Stimulated activated CD4-positive, alpha-beta T cell treated with anti-CD3 and anti-CD28 coated beads, Interleukin-2, amount 100 ng/mL, for 24 hours (primary cell): Measurements from ENCODE around the gene F2R.
A peak's percentile ranks its signal among the peaks of the same experiment; 100 is the strongest.
"Not testable (repeated sequence)": the region's sequence is repeated elsewhere in the genome, so short reads cannot be mapped to it uniquely, and the experiment has no call there.

Source experiments
- DNase-seq, 2 donors: peaks; one replicate each; pipeline ENCODE4 v3.0.0-alpha.2; 2020

F2R gene

DNA sequence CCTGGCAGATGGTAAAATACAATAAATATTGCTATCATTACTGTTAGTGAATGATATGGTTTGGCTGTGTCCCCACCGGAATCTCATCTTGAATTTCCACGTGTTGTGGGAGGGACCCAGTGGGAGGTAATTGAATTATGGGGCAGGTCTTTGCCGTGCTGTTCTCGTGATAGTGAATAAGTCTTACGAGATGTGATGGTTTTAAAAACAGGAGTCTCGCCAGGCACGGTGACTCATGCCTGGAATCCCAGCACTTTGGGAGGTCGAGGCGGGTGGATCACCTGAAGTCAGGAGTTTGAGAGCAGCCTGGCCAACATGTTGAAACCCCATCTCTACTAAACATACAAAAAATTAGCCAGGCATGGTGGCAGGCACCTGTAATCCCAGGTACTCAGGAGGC lies 45.2 kb downstream of the F2R start:
- DNase-seq: peak in 1 of 2 donors; percentile 4

DNA sequence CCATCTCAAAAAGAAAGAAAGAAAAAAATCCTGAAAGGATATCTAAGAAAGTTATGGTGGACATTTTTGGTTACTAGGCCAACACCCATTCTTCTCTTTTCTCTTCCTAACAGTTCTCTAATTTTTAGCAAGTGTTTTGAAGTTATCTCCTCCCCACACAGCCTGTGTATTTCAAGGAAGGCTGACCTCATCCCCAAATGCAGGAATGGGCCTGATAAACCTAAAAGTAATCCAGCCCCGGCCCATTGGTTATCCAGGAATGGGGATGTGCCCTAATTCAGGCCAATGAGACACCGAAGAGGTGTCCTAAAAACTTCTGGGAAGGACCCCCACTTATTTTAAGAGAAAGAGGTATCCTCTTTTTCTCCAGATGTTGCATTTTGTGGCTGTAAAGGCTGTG lies 46.6 kb downstream of the F2R start:
- DNase-seq: peak in 1 of 2 donors; percentile 9

DNA sequence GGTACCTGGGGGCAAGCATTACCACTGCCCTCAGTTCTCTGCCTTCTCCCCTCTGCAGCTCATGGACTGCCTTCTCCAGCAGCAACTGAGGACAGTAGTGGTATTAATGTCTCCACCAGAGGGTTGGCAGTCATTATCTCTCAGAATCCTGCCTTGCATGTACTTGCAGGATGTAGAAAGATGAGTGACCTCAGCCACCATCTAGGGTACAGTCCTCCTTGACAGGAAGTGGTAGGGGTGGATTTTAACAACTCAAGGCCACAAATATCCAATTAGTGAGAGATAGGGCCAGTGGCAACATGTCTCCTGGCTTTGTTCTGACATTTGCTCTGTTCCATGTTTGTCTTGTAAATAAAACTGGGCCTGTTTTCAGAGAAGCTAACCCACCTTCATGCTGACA lies 47.2 kb downstream of the F2R start:
- DNase-seq: peak in 1 of 2 donors; percentile 9

DNA sequence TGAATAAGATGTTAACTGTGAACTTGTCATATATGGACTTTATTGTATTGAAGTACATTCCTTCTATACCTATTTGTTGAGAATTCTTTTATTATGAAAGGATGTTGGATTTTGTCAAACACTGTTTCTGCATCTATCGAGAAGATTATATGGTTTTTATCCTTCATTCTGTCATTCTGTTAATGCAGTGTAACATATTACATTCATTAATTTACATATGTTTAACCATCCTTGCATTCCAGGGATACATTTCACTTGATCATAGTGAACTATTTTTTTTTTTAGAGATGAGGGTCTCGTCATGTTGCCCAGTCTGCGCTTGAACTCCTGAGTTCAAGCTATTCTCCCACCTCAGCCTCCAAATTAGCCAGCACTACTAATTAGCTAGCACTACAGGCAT lies 48.4 kb downstream of the F2R start:
- no peak for DNase-seq

DNA sequence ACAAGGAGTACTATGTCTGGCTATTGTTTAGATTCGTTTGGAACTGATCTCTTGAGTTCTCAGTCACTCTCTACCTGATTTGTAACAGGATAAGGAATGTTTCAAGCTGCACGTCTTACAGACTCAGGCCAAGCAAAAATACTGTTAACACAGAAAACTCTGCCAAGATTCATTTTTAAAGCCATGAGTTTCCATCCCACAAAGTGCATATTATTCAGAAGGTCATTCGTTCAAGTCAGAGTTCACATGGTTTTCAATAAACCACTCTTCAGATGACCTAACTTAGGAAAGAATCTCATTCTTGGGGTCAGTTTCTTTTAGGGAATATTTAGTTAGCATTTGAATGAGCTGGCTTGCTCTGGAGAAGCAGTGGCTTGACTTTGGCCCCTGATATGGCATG lies 49.3 kb downstream of the F2R start:
- DNase-seq: no peak

DNA sequence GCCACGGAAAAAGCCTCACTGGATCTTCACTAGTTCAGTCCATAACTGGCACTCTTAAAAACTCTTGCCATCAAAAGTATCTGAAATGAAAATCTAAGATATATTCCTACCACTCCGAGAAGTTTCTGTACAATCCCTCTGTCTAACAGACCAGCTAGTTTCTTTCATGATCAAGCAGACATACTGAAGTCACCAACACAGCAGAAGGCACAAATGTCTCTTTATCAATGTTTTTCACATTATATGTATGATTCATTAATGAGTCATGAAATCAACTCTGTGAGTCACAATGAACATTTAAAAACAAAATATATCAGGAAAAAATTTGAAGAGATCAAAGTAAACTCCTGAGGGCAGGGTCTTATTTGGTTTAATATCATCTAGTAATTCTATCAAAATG lies 50.8 kb downstream of the F2R start:
- DNase-seq: peak in 1 of 2 donors; percentile 3

DNA sequence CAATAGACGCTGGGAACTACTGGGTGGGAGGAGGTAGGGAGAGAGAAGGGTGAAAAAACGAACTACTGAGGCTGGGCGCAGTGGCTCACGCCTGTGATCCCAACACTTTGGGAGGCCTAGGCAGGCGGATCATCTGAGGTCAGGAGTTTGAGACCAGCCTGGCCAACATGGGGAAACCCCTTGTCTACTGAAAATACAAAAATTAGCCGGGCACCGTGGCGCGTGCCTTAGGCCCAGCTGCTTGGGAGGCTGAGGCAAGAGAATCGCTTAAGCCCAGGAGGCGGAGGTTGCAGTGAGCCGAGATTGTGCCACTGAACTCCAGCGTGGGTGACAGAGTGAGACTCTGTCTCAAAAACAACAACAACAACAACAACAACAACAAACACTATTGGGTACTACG lies 55.1 kb downstream of the F2R start:
- not testable (repeated sequence) for DNase-seq

DNA sequence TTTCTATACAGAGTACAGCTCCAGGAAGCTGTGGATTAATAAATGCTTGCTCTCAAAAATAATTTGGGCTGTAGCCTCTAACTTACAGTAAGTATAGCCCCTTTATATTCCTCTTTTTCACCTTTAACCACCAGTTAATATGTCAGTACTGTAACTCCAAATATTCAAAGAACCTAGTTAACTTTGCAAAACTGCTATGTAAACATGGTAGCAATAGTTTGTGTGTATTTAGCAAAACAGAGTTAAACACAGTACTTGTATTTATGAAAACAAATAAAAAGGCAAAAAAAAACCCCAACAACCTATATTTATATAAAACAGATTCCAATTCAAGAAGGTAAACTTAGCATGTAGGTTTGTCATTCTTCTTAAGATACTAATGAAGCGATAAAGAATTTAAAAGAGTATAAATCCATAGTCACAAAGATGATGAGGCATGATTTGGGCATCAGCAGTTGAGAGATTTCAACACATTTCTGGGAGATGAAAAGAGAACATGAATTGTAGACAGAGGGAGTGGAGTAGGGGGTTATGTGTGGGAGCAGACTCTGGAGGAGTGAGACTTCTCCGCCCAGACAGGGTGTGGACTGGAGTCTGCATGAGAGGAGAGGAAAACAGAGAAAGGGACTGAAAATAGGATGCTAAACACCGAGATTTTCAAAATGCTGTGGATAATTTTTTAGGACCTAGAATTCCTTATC lies 55.9 kb downstream of the F2R start:
- DNase-seq: no peak

DNA sequence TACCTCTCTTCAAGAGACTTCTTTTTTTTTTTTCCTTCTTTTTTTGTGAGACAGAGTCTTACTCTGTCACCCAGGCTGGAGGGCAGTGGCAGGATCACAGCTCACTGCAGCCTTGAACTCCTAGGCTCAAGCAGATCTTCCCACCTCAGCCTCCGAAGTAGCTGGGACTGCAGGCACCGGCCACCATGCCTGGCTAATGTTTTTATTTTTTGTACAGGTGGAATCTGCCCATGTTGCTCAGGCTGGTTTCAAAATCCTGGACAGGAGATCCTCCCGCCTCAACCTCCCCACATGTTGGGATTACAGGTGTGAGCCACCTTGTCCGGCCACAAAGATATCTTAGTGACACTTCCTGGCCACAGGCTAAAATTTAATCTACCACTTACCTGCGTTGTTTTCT lies 60.0 kb downstream of the F2R start:
- no peak for DNase-seq

DNA sequence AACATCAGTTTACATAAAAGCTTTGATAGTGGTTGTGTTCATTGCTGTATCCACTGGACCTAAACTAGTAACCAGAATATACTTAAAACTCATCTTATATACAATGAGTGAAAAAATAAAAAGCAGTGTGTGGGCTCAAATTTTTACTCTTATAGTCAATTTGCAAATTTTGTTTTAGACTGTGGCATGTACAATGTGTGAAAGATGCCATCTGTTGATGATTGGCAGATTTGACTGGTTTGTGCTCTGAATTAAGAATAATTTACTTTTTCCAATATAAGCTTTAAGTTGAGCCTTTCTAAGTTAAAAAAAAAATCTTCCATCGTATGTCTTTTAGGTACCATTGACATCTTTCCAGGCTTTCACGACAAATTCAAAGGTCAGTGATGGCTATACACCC lies 60.5 kb downstream of the F2R start:
- no peak for DNase-seq

DNA sequence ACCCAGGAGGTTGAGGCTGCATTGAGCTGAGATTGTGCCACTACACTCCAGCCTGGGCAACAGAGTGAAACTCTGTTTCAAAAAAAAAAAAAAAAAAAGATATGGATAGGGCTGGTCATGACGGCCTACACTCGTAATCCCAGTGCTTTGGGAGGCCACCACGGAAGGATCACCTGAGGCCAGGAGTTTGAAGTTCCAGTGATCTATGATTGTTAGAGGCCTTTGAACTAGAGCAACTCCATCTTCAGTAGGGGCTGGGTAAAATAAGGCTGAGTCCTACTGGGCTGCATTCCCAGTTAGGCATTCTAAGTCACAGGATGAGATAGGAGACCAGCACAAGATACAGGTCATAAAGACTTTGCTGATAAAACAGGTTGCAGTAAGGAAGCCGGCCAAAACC lies 64.7 kb downstream of the F2R start:
- DNase-seq: not testable (repeated sequence)

DNA sequence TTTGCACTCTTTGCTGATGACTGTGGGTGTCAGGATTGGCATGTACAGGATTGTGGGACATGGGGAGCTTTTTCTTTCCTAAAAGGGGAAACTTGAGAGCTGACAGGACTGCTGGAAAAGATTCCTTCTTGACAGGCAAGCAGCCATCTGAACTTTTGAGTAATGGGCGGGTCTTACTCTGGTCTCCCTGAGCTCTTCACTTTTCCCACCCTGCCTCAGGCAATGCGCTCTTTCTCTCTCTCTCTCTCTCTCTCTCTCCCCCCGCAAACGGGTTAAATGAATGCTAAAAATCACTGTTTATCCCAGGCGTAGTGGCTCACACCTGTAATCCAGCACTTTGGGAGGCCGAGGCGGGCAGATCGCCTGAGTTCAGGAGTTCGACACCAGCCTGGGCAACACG lies 65.8 kb downstream of the F2R start:
- DNase-seq: no peak

DNA sequence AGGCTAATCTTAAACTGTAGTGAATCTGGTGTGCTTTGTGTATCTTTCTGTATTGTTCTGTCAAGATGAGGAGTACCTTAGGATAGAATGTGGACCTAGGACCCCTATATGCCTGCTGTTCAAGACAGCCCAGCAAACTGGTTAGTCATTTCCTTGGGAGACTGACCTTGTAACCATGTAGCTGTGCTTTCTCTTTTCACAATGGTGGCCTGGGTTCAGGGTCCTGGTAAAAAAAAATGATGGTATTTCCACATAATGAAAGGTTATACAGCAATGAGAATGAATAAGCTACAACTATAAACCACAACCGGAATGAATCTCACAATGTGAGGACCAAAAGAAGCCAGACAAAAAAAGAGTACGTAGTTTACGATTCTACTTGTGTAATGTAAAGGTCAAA lies 66.5 kb downstream of the F2R start:
- no peak for DNase-seq
